Measurements from ENCODE around the gene CCNB1.
A peak's percentile ranks its signal among the peaks of the same experiment; 100 is the strongest.
"Not testable (repeated sequence)": the region's sequence is repeated elsewhere in the genome, so short reads cannot be mapped to it uniquely, and the experiment has no call there.

CCNB1 gene

GRCh38 chr5:69166686-69167492, at the start of gene CCNB1:
Gene CCNB1 (plus strand): TSS chr5:69167150. CDS start chr5:69167263, 113 bp downstream.
- DNase-seq = peak; percentile 99

- DNase-seq = no peak
These were observed 37.5 kb upstream of the CCNB1 start for GRCh38 chr5:69129413-69129812.

DNA sequence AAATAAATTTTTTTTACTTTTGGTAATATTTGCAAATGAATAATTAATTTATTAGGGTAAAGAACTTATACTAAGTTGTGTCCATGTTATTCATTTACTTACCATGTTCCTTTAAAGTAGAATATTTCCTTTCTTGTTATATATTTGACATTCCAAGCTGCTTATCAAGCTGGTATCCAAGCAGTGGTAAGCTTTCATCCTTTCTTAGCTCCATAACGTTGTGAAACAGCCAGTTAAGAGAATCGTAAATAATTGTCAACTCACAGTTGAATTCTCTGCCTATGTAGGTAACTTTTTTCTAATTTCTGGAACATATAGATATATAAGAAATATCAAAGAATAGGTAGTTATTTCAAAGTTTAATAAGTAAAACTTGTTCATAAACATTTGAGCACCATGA, 36.7 kb upstream of the CCNB1 start:
- no peak for DNase-seq

DNA sequence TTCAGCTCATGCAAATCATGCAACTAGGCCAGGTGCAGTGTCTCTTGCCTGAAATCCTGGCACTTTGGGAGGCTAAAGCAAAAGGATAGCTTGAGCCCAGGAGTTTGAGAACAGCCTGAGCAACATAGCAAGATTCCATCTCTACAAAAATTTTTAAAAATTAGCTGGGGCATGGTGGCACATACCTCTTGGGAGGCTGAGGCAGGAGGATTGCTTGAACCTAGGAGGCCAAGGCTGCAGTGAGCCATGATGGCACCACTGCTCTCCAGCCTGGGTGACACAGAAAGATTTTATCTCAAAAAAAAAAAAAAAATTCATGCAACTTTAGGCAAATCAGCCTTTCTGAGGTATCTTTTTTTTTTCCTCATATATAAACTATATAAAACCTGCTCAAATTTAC, 35.6 kb upstream of the CCNB1 start:
- no peak for DNase-seq

GRCh38 chr5:69134126-69134525, 32.8 kb upstream of the CCNB1 start:
- DNase-seq = no peak

DNA sequence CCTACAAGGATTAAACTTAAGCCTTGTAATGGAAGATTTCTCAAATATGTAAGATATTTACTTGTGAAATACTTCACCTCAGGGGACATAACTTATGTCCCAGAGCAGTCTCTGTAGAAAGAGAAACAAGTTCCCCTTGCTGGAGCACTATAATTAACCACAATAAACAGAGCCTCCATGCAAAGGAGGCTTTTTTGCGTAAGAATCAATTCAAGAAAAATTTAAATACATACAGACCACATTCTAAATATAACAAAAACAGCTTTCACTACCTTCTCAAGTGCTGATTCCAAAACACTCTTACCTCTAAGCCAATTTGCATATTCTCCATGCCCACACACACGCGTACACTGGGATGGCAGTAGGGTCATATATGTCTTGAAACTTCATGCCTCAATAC, 30.7 kb upstream of the CCNB1 start:
- DNase-seq = no peak

GRCh38 chr5:69137208-69137607, 29.7 kb upstream of the CCNB1 start:
- not testable (repeated sequence) for DNase-seq

- no peak for DNase-seq
These were observed 29.1 kb upstream of the CCNB1 start for GRCh38 chr5:69137807-69138206.

GRCh38 chr5:69138766-69139165, 28.2 kb upstream of the CCNB1 start:
- no peak for DNase-seq

GRCh38 chr5:69140239-69140638, 26.7 kb upstream of the CCNB1 start:
- not testable (repeated sequence) for DNase-seq

- no peak for DNase-seq
These were observed 26.1 kb upstream of the CCNB1 start for GRCh38 chr5:69140827-69141226.

GRCh38 chr5:69148576-69148975, 18.4 kb upstream of the CCNB1 start:
- not testable (repeated sequence) for DNase-seq

- no peak for DNase-seq
These were observed 17.8 kb upstream of the CCNB1 start for GRCh38 chr5:69148981-69149675.

DNA sequence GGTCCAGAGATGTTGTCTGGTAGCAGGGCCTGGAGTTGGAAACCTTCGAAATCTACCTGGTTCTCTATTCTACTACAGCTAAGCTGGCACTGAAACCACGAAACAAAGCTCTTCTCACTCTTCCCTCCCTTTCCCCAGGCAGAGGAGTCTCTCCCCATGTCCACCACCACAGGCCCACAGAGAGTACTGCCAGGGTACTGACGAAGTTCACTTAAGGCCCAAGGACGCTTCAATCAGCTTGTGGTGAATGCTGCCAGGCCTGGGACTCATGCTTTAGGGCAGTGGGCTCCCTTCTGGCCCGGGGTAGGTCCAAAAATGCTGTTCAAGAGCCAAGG, 17.3 kb upstream of the CCNB1 start:
- DNase-seq = no peak

DNA sequence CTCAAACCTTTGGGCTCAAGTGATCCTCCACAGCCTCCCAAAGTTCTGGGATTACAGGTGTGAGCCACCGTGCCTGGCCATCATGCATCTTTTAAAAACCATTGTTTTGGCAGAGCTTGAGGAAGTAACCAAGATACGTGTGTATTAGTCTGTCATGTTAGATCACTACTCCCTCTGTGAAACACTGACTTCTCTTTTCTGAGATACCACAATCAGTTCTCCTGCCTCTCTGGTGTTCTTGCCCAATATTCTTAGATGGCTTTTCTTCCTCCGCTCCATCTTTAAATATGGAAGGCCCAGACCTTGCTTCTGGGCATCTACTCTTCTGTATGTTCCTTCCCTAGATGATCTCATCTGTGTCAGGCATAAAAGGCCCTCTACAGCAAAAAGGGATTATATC, 14.2 kb upstream of the CCNB1 start:
- no peak for DNase-seq

- no peak for DNase-seq
These were observed 10.5 kb upstream of the CCNB1 start for GRCh38 chr5:69156456-69156855.

DNA sequence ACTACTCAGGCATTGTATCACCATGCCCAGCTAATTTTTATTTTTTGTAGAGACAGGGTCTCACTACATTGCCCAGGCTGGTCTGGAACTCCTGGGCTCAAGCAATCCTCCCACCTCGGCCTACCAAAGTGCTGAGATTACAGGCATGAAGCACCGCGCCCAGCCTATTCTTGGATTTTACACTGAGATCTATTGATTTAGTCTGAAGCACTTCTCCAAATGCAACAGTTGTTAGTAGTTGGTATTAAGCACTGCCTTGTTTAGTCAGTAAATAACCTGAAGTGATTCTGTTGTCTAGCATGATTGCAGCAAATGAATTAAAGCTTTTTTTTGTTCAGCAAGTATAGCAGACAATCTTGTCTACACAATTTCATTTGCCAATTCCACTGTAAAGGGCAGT, 8.9 kb upstream of the CCNB1 start:
- no peak for DNase-seq

- no peak for DNase-seq
These were observed 6.3 kb upstream of the CCNB1 start for GRCh38 chr5:69160651-69161050.

DNA sequence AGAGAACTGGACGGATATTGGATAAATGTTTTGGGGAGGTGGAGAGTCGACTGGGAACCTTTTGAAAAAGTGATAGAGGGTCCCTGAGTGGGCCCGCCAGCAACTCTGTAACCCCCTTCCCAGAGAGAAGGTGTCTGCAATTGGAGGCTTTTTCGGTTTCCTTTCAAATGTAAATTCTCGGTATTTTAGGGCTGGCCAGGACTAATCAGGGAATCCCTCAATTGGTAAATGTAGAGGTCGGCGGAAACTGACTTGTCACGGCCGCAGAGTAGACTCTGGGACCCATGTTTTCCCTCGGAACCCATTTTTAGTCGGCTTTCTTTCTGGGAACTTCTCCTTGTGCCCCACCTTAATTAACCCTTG, 524 bp downstream of the CCNB1 start:
- DNase-seq = peak; percentile 6

GRCh38 chr5:69167929-69168328, 979 bp downstream of the CCNB1 start:
- DNase-seq = no peak

DNA sequence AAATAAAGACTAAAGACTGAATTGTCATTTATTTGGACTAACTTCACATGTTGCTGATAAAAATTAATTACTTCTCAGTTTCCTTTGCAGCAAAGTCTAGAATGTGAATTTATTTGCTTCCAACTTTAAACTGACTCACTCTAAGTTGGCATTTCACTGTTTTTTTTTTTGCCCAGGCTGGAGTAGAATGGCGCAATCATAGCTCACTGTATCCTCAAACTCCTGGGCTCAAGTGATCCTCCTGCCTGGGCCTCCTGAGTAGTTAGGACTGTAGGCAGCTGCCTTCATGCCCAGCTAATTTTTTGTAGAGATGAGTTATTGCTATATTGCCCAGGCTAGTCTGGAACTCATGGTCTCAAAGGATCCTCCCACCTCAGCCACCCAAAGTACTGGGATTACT, 3.5 kb downstream of the CCNB1 start:
- DNase-seq = no peak

DNA sequence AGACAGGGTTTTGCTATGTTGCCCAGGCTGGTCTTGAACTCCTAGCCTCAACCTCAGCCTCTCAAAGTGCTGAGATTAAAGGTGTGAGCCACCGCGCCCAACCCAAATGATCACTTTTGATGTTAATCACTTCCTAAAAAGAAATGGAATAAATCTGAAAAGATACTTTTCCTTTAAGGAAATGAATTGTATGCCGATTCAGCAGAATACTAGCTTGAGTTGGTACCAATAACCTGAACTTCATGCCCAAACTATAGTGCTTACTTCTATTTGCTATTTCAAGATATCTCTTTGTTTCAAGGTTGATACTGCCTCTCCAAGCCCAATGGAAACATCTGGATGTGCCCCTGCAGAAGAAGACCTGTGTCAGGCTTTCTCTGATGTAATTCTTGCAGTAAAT, 4.0 kb downstream of the CCNB1 start:
- no peak for DNase-seq

GRCh38 chr5:69181659-69182293, 14.8 kb downstream of the CCNB1 start:
- DNase-seq = not testable (repeated sequence)

- DNase-seq = no peak
These were observed 17.7 kb downstream of the CCNB1 start for GRCh38 chr5:69184621-69185020.

All from activated CD4-positive, alpha-beta T cell treated with anti-CD3 and anti-CD28 coated beads, Interleukin-2, amount 50 U/mL, for 16 hours (primary cell).